GM18526 (cell line): ENCODE measurements around the gene CCDC159.

Source experiments
- POLR2A ChIP-seq: IDR thresholded peaks from 3 replicates; pipeline ENCODE4 v1.6.1; 2011; ENCODE audit not compliant: insufficient read length; ENCODE audit errors: extremely low read depth

CCDC159 gene

DNA sequence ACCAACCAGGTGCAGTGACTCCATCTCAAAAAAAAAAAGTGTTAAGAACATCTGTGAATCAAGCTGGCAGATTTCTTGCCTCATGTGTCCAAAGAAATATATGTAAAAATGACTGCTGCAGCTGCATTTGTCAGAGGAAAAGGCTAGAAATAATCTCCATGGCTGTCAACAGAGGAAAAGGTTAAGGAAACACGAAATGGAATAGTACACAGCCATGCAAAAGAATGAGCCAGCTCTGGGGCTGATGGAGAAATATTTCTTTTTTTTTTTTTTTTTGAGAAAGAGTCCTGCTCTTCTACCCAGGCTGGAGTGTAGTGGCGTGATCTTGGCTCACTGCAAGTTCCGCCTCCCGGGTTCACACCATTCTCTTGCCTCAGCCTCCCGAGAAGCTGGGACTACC, 13.5 kb upstream of the CCDC159 start:
- TF ChIP-seq POLR2A: no peak

DNA sequence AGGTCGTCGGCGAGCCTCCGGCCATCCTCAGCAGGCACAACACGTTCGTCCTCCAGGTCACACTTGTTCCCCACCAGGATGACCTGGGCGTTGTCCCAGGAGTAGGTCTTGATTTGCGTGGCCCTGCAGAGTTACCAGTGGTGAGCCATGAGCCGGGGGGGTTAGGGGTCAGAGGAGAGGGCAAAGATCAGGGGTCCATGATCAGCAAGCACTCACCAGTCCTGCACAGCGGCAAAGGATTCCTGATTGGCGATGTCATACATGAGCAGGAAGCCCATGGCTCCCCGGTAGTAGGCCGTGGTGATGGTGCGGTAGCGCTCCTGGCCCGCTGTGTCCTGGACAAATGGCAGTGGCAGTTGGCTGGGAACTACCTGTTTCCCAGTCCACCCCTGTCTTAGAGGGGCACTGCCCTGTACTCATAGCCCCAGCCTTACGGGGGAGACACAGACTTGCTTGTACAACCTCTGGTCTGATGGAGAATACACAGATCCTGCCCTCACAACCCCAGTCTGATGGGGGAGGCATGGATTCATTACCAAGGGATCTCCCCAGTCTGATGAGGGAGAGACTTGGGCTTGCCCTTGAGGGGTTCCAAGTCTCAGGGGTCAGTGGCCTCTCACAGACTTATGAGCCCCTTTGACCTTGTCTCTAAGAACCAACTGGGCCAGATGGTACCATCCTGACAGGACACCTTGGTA, 10.7 kb upstream of the CCDC159 start:
- no peak for TF ChIP-seq POLR2A

DNA sequence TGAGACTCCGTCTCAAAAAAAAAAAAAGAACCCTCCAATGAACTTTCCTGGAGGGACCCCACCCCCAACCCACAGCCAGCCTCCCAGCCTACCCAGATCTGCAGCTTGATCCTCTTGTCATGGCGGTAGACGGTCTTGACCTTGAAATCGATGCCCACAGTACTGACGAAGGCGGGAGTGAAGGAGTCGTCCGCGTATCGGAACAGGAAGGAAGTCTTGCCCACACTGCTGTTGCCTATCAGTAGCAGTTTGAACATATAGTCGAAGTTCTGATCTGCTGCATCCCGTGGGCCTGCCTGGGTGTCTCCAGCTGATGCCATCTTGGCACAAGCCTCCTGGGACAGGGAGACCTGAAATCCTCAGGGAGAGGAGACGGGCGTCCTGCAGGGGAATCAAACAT, 9.2 kb upstream of the CCDC159 start:
- no peak for TF ChIP-seq POLR2A

DNA sequence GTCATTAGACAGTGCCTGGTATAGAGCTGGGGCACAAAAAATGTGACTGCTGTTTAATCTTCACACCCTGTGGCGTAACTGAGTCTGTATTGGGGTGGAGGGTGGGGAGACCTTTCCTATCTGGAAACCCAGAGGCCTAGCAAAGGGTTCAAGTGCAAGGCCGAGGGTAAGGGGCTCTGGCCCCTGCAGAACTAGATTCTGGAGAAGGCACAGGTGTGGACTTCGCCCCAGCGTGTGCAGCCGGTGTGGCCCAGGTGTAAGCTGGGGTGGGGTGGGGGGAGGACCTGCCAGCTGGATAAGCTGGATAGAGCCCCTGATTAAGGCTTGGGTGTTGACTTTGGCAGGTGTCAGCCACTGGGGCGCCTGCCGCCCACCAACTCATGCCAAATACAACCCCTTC, 8.2 kb upstream of the CCDC159 start:
- TF ChIP-seq POLR2A: no peak

GRCh38 chr19:11338569-11339253, 7.6 kb upstream of the CCDC159 start:
- TF ChIP-seq POLR2A: no peak

- peak; percentile 63 for TF ChIP-seq POLR2A
Observed at GRCh38 chr19:11339254-11340098, 6.8 kb upstream of the CCDC159 start, which contains the start of gene RAB3D. Gene RAB3D, minus strand, starts transcription at chr19:11339657. Its CDS starts 2,258 bp downstream, at chr19:11337399.

GRCh38 chr19:11342429-11342828, 3.9 kb upstream of the CCDC159 start:
- TF ChIP-seq POLR2A: no peak

- no peak for TF ChIP-seq POLR2A
Observed at GRCh38 chr19:11345122-11345803, 1.1 kb upstream of the CCDC159 start.

GRCh38 chr19:11347546-11348039, 1.3 kb downstream of the CCDC159 start:
- TF ChIP-seq POLR2A: no peak

DNA sequence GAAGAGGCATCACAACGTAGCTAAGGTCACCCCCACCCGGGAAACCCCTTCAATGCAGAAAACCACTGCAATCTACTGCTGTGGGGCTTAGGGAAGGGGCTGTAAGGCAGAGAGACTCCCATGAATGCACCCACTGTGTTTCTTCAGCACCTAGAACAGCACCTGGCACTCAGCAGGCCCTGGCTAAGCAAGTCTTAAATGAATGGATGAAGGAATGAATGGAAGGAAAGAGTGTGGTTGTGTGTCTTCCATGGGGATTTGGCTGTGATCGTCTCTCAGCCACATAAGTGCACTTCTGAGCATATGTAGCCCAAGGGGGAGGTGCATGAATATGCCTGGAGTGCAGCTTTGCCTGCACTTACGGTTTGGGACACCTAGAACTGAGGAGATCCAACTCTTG, 2.9 kb downstream of the CCDC159 start:
- no peak for TF ChIP-seq POLR2A

GRCh38 chr19:11355160-11356073, 9.1 kb downstream of the CCDC159 start, which contains the start of gene PLPPR2:
Gene PLPPR2, plus strand, starts transcription at chr19:11355432. Its CDS starts 2,242 bp downstream, at chr19:11357674.
- peak; percentile 30 for TF ChIP-seq POLR2A

DNA sequence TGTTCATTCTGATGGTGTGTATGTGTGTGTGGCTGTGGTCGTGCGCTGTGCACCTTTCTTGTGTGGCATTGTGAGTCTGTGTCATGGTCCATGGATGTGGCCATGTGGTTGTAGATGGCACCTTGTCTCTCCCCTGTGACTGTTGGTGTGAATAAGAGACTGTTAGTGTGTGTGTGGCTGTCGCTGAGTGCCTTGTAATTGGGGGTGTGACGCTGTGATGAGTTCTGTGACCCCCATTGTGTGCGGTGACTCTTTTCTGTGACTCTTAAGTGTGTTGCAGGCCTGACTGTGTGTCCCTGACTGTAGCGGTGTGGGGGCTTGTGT, 9.7 kb downstream of the CCDC159 start:
- no peak for TF ChIP-seq POLR2A

DNA sequence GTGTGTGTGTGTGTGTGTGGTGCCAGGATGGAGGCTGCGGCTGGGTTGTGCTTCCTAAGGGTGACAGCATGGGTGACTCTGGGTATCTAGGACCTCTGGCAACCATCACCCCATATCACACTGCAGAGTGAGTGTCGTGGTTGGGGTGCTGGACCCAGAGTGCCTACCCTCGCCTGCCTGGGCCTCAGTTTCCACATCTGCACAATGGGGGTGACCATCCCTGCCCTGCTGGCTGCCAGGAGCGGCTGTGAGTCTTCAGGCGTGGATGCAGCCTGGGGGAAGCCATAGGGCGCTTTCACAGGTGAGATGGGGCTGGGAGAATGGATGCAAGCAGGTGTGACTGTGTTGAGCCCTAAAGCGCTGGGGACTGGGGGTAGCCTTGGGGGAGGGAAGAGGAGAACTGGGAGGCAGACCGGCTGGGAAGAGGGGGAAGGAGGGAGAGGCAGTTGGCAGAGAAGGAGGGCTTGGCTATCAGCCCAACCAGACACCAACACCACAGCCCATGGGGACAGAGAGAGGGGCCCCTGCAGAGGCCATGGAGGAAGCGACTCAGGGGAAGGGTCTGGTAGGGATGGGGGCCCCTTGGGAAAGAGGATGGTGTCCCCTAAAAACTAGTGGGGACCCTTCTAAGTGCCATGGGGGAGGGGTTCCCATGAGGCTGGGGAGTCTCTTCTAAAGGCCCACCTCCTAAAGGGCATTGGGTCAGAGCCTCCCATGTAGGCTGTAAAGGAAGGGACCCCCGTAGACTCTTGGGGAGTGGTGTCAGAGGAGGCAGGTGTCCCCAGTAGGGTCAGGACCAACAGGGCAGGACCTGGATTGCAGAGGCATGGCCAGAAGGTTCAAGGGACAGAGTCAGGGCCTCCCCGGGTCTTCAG, 10.6 kb downstream of the CCDC159 start:
- TF ChIP-seq POLR2A: no peak
